ENCODE measurements around the gene FTCDNL1.
A peak's percentile ranks its signal among the peaks of the same experiment; 100 is the strongest.

Gene FTCDNL1

DNA sequence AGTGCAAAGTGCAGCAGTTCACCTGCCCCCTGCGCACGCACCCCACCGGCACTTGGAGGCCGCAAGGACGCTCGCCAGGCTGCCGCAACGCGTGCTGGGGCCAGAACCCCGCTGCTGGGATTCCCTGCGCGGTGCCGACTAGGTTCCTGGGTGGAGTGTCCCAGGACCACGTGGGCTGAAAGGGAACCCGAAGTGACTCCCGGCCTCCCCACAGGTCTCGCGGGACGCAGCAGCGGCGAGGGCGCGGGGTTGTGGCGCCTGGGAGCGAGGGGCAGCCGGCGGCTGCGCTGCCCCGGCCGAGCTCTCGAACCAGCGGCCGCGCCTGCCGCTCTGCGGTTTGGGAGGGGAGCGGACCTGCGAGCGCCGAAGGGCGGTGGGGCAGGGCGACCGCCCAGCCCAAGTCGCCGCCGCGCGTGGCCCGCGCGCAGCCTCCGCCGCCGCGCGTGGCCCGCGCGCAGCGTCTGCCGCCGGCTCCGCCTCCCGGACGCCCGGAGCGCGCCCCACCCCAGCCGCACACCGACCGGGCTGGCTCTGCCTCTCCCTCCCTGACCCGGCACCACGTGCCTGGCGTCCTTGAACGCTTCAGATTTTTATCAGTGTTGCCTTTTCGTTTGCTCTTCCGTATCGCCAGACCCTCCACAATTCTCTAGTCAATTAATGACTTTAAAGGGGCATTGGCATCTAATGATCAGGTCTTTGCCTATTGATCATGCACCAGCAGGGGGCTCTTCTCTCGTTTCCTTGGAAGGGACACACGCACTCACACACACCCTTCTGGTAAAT is at the start of gene FTCDNL1:
Gene FTCDNL1, minus strand, starts transcription at position 475 of the 783 bp plus-strand sequence. CDS start 2,230 bp downstream, outside the sequence.
- DNase-seq (ENCODE audit: low read depth): peak; percentile 69

DNA sequence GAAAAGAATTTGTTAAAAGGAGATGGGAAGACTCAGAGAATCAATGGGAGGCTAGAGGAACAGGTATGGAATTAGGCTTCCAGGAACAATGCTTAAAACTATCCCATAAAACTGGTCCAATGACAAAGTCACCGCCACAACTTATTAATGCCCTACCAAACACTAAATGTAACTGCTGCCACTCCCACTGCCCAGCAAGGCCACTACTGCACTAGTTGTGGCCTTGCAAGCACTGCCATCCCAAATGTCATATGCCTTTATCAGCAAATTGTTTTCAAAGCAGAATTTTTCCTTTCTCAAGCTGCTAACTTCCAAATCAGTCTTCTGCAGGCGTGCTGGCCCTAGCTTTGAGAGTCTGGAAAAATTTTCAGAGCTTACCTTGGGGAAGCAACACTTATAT is 45.6 kb upstream of the FTCDNL1 start:
- DNase-seq (ENCODE audit: low read depth): no peak

DNA sequence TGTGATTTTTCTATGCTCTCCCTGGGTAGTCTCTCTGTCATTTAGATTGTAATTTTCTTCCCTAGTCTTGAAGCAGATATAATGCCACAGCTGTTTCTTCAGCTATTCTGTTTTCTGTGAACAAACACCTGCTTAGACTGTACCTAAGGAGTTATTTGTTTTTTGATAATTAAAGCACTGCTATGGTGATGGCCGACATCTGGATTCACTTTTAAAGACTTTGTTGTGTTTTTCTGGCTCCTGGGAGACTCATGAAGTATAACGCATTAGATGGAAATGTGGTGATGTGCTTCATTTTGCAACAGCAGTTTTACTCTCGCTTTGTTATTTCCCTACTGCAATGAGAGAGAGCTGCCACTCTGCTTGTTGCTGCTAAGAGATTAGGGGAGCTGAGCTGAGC is 44.4 kb upstream of the FTCDNL1 start:
- DNase-seq (ENCODE audit: low read depth): no peak

DNA sequence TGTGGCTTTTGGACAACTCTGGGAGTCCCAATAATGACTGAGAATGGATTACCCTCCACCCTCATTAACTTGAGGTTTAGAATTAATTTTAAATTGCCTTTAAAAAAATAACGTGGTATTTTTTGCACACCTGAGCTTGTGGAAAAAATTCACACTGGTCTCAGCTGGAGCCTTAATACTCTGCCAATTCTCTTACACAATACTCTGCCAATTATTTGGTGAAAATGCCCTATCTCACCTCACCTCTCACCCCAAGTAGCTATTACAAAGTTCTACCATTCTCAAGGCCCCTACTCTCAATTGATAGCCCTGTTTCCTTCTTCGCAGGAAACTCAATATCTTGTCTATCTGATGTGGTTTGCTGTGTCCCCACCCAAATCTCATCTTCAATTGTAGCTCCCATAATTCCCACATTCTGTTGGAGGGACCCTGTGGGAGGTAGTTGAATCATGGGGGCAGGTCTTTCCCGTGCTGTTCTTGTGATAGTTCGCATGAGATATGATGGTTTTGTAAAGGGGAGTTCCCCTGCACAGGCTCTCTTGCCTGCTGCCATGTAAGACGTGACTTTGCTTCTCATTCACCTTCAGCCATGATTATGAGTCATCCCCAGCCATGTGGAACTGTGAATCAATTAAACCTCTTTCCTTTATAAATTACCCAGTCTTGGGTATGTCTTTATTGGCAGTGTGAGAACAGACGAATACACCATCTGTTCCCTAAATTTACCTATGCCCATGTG is 32.7 kb upstream of the FTCDNL1 start:
- DNase-seq (ENCODE audit: low read depth): no peak

DNA sequence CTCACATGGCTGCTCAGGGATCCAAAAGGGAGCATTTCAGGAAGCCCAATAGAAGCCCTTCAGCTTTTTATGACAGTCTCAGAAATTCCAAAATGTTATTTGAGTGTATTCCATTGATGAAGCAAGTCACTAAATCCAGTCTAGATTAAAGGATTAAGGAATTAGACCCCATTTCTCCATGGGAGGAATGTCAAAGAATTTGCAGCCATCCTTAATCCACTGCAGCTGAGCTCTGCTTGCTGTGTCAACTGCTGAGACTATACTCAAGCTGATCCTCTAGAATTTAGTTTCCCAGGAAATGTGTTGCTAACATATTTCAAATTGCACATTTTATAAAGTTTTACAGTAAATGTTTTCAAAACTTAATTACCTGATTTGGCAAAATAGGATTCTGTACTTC is 31.7 kb upstream of the FTCDNL1 start:
- DNase-seq (ENCODE audit: low read depth): no peak

DNA sequence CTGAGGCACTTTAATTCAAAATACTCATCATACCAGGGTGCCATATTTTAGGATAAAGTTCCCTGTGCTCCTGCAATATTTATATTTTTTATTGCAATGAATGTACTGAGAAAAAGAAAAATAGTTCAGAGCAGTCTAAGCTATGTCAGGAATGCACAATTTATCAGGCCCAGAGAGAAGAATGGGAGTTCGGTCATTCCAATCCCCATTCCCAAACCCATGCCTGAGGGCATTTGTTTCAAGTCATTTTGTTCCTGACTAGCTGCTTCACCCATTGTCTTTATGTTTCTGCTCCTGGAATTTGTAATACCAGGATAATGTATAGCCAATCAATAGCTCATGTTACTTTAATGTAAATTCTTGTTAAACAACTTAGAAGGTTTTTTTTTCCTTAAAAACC is 24.4 kb upstream of the FTCDNL1 start:
- no peak for DNase-seq (ENCODE audit: low read depth)

DNA sequence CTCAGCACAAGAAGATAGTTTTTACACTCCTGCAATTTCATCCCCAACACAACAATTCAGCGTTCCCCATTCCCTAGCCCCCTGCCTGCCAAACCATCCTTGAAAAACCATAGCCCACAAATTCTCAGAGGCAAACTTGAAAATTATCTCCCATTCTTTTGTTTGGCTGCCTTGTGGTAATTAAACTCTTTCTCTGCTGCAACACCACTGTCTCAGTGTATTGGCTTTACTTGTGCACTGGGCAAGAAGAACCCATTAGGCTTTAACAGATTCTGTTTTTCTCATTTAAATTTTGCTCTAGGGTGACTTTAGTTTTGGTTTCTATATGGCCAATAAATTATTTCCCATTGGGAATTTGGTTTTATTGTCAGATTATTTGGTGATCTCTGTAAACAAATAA is 23.2 kb upstream of the FTCDNL1 start:
- no peak for DNase-seq (ENCODE audit: low read depth)

DNA sequence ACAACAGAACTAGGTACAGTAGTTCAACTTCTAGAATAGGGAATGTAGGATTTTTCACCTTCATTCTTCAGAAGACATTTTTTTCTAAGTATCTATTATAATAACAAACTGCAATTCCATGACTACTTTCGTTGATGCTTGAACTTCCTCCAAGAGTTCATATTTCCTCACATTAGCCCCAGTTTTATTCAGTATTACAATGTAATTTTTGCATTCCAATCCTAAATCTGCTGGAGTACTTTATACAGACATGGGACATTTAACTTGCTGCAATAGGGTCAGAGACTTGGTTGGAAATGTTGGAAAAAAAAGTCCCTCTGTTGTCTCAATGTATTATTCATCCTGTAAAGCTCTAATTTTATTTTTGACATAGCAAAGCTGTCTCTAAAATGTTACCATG is 19.6 kb upstream of the FTCDNL1 start:
- no peak for DNase-seq (ENCODE audit: low read depth)

DNA sequence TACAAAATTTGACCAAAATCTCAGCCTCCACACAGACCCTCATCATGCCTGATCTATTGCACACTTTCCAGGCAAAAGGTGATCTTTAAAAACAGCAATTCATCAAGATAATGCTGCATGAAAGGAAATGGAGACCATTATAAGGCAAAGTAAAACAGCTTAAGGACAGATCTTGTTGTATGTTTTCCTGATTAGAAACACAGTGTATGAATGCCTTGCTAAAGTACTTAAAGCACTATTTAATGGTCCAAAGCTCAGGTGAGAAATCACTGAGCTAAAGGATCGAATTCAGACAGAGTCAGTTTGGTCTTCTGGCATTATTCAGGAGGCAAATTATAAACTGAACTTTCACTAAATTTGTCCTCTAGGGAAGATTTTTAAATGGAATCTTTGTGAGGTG is 18.7 kb upstream of the FTCDNL1 start:
- no peak for DNase-seq (ENCODE audit: low read depth)

DNA sequence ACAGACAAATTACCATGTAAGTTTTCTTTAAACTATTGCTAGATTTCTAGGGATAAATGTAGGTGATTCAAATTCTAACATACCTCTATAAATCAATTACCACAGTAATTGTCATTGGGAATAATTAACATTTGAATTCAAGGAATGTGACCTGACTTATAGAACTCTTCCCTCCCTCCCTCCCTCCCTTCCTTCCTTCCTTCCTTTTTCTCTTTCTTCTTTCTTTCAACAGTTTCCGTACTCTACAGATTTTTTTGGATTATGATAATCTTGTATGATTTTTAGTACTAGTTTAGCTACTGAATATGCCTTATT is 18.2 kb upstream of the FTCDNL1 start:
- DNase-seq (ENCODE audit: low read depth): no peak

DNA sequence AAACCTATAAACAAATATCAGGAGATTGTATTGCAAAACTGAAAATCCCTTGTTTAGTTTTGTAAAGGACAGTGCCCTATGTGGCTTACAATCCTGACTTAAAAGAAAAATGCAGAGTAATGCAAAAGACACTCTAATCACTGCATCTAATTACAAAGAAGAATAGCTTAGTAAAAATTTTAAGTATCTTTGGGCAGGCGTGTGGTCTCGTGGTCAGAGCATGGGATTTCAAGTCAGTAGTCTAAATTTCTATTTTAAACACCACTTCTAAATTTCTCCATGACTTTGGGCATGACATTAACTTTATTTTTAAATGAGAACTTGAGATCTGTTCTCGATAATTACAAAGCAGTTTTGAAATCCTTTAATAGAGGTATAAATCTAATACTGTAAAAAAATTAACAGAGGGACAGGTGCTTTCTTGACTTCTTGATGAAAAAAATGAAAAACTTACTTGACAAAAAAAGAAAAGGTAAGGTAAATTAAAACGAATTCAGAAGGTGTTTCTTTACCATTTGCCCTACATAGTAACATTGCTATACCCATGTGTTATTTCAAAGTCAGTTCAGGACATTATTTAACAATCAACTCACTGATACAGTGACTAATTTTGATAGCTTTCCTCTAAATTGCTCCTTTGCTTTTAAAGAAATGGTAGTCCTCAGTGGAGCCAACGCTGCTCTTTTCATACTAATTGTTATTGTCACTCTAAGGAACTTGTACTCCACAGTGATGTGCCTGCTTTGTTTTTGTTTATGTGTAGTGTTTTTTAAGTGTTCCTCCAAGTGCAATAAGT is 17.6 kb upstream of the FTCDNL1 start:
- DNase-seq (ENCODE audit: low read depth): no peak

DNA sequence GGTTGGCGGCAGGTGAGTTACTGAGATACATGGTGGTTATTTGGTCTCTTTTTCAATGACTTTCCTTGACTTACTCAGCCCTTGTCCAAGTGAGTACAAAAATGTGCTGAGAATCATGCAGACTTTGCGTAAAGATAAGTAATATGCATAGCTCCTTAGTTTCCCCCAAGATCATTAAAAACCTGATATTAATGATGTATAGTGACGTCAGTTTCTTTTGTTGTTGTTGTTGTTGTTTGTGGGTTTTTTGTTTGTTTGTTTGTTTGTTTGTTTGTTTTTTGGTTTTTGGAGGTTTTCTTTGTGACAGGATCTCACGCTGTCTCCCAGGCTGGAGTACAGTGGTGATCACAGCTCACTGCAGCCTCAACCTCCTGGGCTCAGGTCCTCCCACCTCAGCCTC is 14.9 kb upstream of the FTCDNL1 start:
- DNase-seq (ENCODE audit: low read depth): no peak

DNA sequence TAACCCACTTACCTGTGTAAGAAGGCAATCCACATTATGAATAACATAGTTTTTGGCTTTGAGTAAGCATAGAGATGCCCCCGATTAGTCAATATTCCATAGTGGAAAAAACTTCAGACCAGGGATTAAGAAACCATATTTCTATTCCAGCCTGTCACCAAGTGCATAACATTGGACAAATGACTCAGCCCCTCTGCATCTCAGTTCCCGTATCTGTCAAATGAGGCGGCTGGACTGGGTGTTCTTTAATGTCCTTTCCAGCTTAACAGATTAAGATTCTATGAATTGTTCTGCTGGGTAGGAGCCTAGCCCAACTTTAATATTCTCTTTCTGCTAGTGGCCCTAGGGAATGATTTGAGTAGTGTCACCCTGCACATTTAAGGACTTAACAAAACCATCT is 11.8 kb upstream of the FTCDNL1 start:
- peak; percentile 6 for DNase-seq (ENCODE audit: low read depth)

DNA sequence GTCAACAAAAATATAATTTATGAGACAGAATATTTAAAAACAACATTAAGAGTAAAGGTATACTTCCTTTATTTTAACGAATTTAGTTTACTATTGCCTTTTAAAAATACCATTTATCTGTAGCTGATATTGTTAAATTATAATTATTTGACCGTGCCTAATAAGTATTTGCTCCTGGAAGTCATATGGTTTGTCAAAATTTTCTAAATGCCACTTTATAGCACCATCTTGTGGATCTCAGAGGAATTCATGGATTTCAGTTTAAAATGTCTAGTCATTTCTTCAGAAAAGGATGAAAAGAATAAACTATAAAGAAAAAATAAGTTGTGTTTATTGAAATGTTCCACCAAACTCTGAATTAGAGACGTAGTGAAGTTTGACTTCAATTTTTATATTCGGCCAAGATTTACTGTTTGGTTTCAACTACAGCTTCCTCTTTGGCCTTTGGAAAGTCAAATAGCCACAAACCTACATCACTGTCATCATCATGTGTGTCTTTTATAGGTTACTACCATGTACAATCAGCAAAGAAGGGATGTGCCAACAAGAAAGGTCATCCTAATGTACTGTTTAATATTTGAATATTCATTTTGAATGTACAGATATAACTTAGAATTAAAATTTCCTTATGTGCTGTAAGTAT is 10.3 kb upstream of the FTCDNL1 start:
- peak; percentile 51 for DNase-seq (ENCODE audit: low read depth)

DNA sequence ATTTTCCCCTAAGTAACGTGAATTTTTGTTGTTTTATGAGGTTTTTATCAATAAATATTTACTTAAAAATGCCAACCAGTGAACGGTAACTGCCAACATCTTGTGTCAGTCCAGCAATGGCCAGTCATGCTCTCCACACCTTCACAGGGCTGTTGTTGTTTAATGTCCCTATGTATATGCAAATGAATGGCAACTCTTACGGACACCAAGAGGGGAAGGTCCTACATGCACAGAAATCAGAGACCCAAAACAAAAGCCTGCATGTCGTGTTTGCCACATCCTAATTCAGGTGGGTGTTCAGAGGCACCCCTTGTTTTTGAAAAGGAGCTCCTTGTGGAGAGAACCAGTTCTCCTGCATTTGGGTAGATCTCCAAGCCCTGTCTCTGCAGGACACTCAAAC is 4.8 kb upstream of the FTCDNL1 start:
- DNase-seq (ENCODE audit: low read depth): no peak

DNA sequence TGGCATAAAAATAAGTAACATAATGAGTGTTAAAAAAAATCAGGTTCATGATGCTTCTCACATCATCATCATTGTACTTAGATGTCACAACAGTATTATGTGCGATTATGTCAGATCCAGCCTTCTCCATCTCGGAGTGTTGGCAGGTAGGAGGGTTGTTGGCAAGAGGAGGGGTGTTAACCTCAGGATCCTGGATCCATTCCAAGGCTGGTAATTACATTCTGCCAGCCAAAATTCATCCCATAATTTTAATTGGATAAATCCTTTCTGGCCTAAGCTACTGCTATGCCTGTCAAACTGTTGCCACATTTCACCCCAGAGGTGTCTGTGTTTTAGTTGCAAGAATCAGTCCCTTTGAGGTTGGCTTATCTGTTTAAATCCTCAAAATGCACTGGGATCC is 891 bp upstream of the FTCDNL1 start:
- DNase-seq (ENCODE audit: low read depth): no peak

DNA sequence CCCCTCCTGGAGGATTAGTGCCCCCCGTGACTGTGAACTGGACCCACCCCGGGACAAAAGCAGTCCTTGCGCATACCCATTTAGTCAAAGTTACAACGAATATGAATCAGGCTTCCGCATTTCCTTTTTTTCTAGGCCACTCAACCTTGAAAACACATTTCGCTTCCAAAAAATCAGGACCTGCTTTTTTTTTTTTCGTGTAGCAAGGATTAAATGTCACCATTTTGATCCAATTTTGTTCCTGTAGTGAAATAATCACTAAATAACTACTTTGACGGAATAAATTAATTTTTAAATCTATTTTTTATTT is 464 bp upstream of the FTCDNL1 start:
- DNase-seq (ENCODE audit: low read depth): no peak

DNA sequence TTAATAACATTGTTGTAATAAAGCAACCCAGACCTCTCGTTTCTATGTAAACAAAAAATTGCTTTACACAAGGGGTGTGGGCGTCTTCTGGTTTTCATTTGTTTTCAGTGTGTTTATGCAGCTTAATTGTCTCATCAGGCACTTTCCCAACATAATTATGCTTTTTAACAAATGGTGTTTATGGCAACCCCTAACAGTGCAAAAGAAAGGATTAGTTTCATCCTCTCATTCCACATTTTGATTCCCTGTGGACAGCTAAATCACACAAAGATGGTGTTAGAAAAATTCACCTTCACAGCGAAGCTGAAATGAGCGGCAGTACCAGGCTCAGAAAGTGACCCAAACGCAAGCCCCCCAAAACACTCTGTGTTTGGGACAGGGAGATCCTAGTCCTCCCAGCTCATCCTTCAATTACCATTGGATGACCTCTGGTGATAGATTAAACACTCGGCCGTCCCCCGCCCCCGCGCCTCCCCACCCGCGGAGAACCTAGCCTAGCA is 724 bp downstream of the FTCDNL1 start:
- DNase-seq (ENCODE audit: low read depth): no peak

DNA sequence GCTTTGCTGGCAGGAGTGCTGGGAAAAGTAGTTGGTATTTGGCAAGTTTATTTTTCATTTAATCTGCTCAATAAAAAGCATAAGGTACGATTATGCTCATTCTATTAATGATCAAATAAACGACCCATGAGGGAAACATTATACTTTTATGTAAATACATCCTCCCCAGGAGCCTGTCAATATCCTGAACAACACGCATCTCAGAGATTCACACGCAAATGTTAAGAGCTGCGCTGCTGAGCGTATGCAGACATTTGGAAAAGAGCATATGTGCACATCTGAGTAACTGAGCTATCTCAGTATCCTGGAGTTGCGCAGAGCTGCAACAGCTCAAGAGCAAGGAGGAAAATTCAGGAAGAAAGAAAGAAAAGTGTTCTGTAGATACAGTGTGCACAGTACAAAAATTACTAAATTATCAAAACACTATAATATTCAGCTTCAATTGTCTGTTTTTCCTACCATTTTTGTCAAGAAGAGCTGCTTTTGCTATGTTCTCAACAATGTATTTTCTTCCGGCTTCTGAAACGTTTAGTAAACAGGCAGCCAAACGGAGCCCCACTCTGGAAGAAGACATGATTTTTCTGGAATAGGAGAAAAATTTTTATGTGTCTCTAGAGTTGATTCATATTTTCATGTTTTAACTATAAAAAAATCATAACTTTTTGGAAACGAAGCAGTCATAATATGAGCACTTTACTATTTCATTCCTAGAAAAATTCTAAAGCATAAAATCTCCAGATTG is 2.4 kb downstream of the FTCDNL1 start:
- DNase-seq (ENCODE audit: low read depth): no peak

DNA sequence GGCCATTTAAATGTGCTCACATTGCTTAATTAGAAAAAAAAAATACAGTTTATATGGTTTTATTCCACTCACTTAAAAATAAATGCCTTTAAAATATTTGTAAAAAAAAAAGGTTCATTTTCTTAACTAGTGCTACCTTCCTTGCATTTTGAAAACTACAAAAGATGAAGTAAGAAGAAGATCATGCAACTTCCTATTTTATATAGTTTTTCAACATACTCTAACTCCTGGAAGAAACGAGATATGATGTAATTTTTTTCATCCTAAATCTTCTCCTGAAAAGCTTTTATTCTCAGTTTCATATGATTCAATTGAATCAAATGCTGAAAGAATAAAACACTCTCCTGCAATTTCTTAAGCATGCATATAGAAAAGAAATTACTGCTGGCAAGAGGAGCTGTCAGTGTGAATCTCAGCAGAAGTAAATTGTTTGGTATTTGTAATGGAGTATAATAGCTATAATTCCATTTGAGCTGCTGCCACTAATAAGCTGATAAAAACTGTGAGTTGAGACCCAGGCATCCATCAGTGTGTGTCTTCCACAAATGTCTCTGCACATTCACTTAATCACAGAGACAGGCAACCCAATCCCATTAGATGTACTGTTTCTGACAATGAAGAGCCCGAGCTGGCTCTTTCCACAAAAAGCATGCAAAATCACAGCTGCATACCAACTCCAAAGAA is 3.7 kb downstream of the FTCDNL1 start:
- DNase-seq (ENCODE audit: low read depth): no peak
